Measurements from ENCODE around the gene UTP3.

DNA sequence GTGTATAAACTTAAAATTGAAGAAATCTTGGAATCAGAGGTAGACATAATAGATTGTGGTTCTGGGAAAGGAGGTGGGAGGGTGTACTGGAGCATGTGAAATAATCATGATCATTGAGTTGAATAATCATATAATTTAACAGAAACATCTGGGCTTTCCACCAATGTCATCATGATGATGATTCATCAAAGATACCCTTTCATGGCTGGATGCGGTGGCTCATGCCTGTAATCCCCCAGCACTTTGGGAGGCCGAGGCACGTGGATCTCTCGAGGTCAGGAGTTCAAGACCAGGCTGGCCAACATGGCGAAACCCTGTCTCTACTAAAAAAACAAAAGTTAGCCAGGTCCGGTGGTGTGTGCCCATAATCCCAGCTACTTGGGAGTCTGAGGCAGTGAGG lies 26.8 kb downstream of the UTP3 start:
- TF ChIP-seq, protein P1, sequence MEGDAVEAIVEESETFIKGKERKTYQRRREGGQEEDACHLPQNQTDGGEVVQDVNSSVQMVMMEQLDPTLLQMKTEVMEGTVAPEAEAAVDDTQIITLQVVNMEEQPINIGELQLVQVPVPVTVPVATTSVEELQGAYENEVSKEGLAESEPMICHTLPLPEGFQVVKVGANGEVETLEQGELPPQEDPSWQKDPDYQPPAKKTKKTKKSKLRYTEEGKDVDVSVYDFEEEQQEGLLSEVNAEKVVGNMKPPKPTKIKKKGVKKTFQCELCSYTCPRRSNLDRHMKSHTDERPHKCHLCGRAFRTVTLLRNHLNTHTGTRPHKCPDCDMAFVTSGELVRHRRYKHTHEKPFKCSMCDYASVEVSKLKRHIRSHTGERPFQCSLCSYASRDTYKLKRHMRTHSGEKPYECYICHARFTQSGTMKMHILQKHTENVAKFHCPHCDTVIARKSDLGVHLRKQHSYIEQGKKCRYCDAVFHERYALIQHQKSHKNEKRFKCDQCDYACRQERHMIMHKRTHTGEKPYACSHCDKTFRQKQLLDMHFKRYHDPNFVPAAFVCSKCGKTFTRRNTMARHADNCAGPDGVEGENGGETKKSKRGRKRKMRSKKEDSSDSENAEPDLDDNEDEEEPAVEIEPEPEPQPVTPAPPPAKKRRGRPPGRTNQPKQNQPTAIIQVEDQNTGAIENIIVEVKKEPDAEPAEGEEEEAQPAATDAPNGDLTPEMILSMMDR (IDR thresholded peaks at IDR 0.05; ENCODE audit: low read length): no peak
- TF ChIP-seq EZH2phosphoT487 (IDR thresholded peaks at IDR 0.05; ENCODE audit: low read length) (no peak), EZH2 (optimal IDR thresholded peaks at IDR 0.05; ENCODE audit: low read depth, low read length) (no peak)

Data from MM.1S (cell line).